Measurements from ENCODE around the gene ZNF133. TPM values are rescaled to one million over a fixed set of nuclear protein-coding genes. Genes with fewer than 3 reads are reported as not detected.
A peak's percentile ranks its signal among the peaks of the same experiment; 100 is the strongest.

ZNF133 gene
- total and polyA plus RNA-seq, 2 of the 13 experiments (the other 11 are each of a cell fraction or from before 2014, with no cell fraction given) = 23.5 to 26.7 TPM

GRCh38 chr20:18288749-18289267, 481 bp downstream of the ZNF133 start (continued):
- no peak for TF ChIP-seq GATA4 (IDR thresholded peaks at IDR 0.05; ENCODE audit: borderline replicate concordance, low read depth)
- TF ChIP-seq RBAK (CRISPR knock-in tag; IDR thresholded peaks at IDR 0.05) = 0 out of 2 replicates have a peak, but pooled peaks have one; percentile 3
- no peak for TF ChIP-seq RBM22 (optimal IDR thresholded peaks at IDR 0.05; ENCODE audit: low read length)
- TF ChIP-seq RBFOX2 (IDR thresholded peaks at IDR 0.05; ENCODE audit: low read depth, low read length) = no peak
- TF ChIP-seq ZNF510 (CRISPR knock-in tag; IDR thresholded peaks at IDR 0.05; ENCODE audit: low read depth) = no peak
- peak; percentile 5 for TF ChIP-seq XRCC5 (optimal IDR thresholded peaks at IDR 0.05; ENCODE audit: low read length)
- TF ChIP-seq ZEB1 (IDR thresholded peaks at IDR 0.05; ENCODE audit: insufficient replicate concordance, low read depth) = no peak
- 0 out of 2 replicates have a peak, but pooled peaks have one; percentile 20 for TF ChIP-seq ZNF556 (CRISPR knock-in tag; IDR thresholded peaks at IDR 0.05; ENCODE audit: borderline replicate concordance)
- no peak for TF ChIP-seq HIC2 (CRISPR knock-in tag; IDR thresholded peaks at IDR 0.05; ENCODE audit: low read depth)
- TF ChIP-seq GATAD1 (CRISPR knock-in tag; IDR thresholded peaks at IDR 0.05) = no peak
- no peak for TF ChIP-seq ZNF543 (CRISPR knock-in tag; IDR thresholded peaks at IDR 0.05)
- TF ChIP-seq JUN (CRISPR knock-in tag; IDR thresholded peaks at IDR 0.05) = 0 out of 2 replicates have a peak, but pooled peaks have one; percentile 0
- TF ChIP-seq SATB2 (CRISPR knock-in tag; IDR thresholded peaks at IDR 0.05) = 0 out of 2 replicates have a peak, but pooled peaks have one; percentile 23
- TF ChIP-seq ZNF549 (CRISPR knock-in tag; IDR thresholded peaks at IDR 0.05) = no peak
- TF ChIP-seq CCAR2 (optimal IDR thresholded peaks at IDR 0.05; ENCODE audit: low read depth, low read length) = no peak
- TF ChIP-seq SAP130 (CRISPR knock-in tag; IDR thresholded peaks at IDR 0.05; ENCODE audit: low read depth) = no peak
- TF ChIP-seq CHD4 (IDR thresholded peaks at IDR 0.05; ENCODE audit: borderline replicate concordance, low read length) = no peak
- TF ChIP-seq ZNF878 (CRISPR knock-in tag; IDR thresholded peaks at IDR 0.05) = no peak
- TF ChIP-seq HNF4A (CRISPR knock-in tag; IDR thresholded peaks at IDR 0.05) = 0 out of 2 replicates have a peak, but pooled peaks have one; percentile 2
- TF ChIP-seq HOXD1 (CRISPR knock-in tag; IDR thresholded peaks at IDR 0.05) = no peak
- no peak for TF ChIP-seq RORA (CRISPR knock-in tag; IDR thresholded peaks at IDR 0.05)
- no peak for TF ChIP-seq ZNF446 (CRISPR knock-in tag; IDR thresholded peaks at IDR 0.05)
- TF ChIP-seq ZBTB37 (CRISPR knock-in tag; IDR thresholded peaks at IDR 0.05) = peak; percentile 41; the same call in 1 of the 2 replicates
- TF ChIP-seq ZNF780A (CRISPR knock-in tag; IDR thresholded peaks at IDR 0.05) = 0 out of 2 replicates have a peak, but pooled peaks have one; percentile 5
- no peak for TF ChIP-seq KDM3A (CRISPR knock-in tag; IDR thresholded peaks at IDR 0.05; ENCODE audit: low read depth)
- TF ChIP-seq NR1H2 (CRISPR knock-in tag; IDR thresholded peaks at IDR 0.05; ENCODE audit: borderline replicate concordance, low read depth) = peak; percentile 31; the same call in 1 of the 2 replicates
- no peak for TF ChIP-seq TP53 (CRISPR knock-in tag; conservative IDR thresholded peaks at IDR 0.05)
- no peak for TF ChIP-seq KDM6A (CRISPR knock-in tag; IDR thresholded peaks at IDR 0.05; ENCODE audit: low read depth)
- no peak for TF ChIP-seq THYN1 (CRISPR knock-in tag; IDR thresholded peaks at IDR 0.05; ENCODE audit: borderline replicate concordance, low read depth)
- no peak for TF ChIP-seq ZFY (CRISPR knock-in tag; IDR thresholded peaks at IDR 0.05)
- TF ChIP-seq ZFP90 (CRISPR knock-in tag; IDR thresholded peaks at IDR 0.05; ENCODE audit: borderline replicate concordance) = no peak
- TF ChIP-seq SMAD9 (CRISPR knock-in tag; IDR thresholded peaks at IDR 0.05) = no peak
